HG02938 (cell line): ENCODE measurements around the gene RBM7.

Experiments used
- ATAC-seq: cut with Tn5 transposase; IDR thresholded peaks from one replicate; pipeline ENCODE4 v1.9.1; 2021; ENCODE audit warnings: mild to moderate bottlenecking, moderate library complexity; ENCODE audit not compliant: unreplicated experiment

Gene RBM7

GRCh38 chr11:114447444-114447843 lies 47.0 kb downstream of the RBM7 start:
- ATAC-seq: no peak

GRCh38 chr11:114447892-114448291 lies 47.4 kb downstream of the RBM7 start:
- ATAC-seq: no peak

- ATAC-seq: no peak
These were observed 48.5 kb downstream of the RBM7 start for GRCh38 chr11:114448749-114449482.

- no peak for ATAC-seq
These were observed 49.4 kb downstream of the RBM7 start for GRCh38 chr11:114449845-114450244.

GRCh38 chr11:114452399-114452798 lies 51.9 kb downstream of the RBM7 start:
- ATAC-seq: no peak
